HG02970 (cell line): ENCODE data around the gene FAM199X.
"Not testable (repeated sequence)": the region's sequence is repeated elsewhere in the genome, so short reads cannot be mapped to it uniquely, and the experiment has no call there.

Experiments used
- ATAC-seq: cut with Tn5 transposase; IDR thresholded peaks from one replicate; pipeline ENCODE4 v1.9.1; 2021; ENCODE audit warnings: mild to moderate bottlenecking, moderate library complexity, moderate number of reproducible peaks; ENCODE audit not compliant: unreplicated experiment, low FRiP score

FAM199X gene

GRCh38 chrX:104187931-104188330 is 21.7 kb downstream of the FAM199X start:
- ATAC-seq = no peak

- ATAC-seq = no peak
Measured at GRCh38 chrX:104189837-104190236, 23.6 kb downstream of the FAM199X start.

GRCh38 chrX:104193485-104193884 is 27.2 kb downstream of the FAM199X start:
- no peak for ATAC-seq

GRCh38 chrX:104195013-104195412 is 28.8 kb downstream of the FAM199X start:
- no peak for ATAC-seq

GRCh38 chrX:104195489-104196084 is 29.3 kb downstream of the FAM199X start:
- peak; percentile 84 for ATAC-seq

- no peak for ATAC-seq
Measured at GRCh38 chrX:104205548-104205947, 39.3 kb downstream of the FAM199X start.

- ATAC-seq = no peak
Measured at GRCh38 chrX:104211187-104211586, 44.9 kb downstream of the FAM199X start.

GRCh38 chrX:104230060-104230459 is 63.8 kb downstream of the FAM199X start:
- ATAC-seq = not testable (repeated sequence)
